ENCODE results near the gene LRRN1.
"Not testable (repeated sequence)": the region's sequence is repeated elsewhere in the genome, so short reads cannot be mapped to it uniquely, and the experiment has no call there.

Gene LRRN1

GRCh38 chr3:3855056-3855455 lies 55.8 kb downstream of the LRRN1 start:
- no peak overlapping the region for H3K27ac ChIP-seq
- DNase-seq (ENCODE audit: low spot score), result no peak
- TF ChIP-seq CTCF (conservative IDR thresholded peaks at IDR 0.05; ENCODE audit: low read depth), result no peak
- POLR2A ChIA-PET (ENCODE audit: low non-redundant PET), result no interaction called here
- CTCF ChIA-PET, result no interaction called here

- no peak for DNase-seq (ENCODE audit: low spot score)
- no peak overlapping the region for H3K27ac ChIP-seq
- CTCF ChIA-PET, result no interaction called here
- POLR2A ChIA-PET (ENCODE audit: low non-redundant PET), result no interaction called here
- TF ChIP-seq CTCF (conservative IDR thresholded peaks at IDR 0.05; ENCODE audit: low read depth), result no peak
Measured at GRCh38 chr3:3860235-3860634, 61.0 kb downstream of the LRRN1 start.

- ChIA-PET CTCF (no interaction called here), POLR2A (ENCODE audit: low non-redundant PET) (no interaction called here)
- no peak for DNase-seq (ENCODE audit: low spot score)
- H3K27ac ChIP-seq, result no peak overlapping the region
- TF ChIP-seq CTCF (conservative IDR thresholded peaks at IDR 0.05; ENCODE audit: low read depth), result no peak
Measured at GRCh38 chr3:3862534-3862933, 63.3 kb downstream of the LRRN1 start.

GRCh38 chr3:3875491-3875890 lies 76.3 kb downstream of the LRRN1 start:
- ChIA-PET CTCF (no interaction called here), POLR2A (ENCODE audit: low non-redundant PET) (no interaction called here)
- DNase-seq (ENCODE audit: low spot score), result no peak
- TF ChIP-seq CTCF (conservative IDR thresholded peaks at IDR 0.05; ENCODE audit: low read depth), result no peak
- H3K27ac ChIP-seq, result no peak overlapping the region

- ChIA-PET POLR2A (ENCODE audit: low non-redundant PET) (no interaction called here), CTCF (interaction anchor here (0.6 kb wide), 1 partner anchor 39 kb away, joined by 3 read pairs; no protein-coding TSS in a partner anchor)
- TF ChIP-seq CTCF (conservative IDR thresholded peaks at IDR 0.05; ENCODE audit: low read depth), result no peak
- H3K27ac ChIP-seq, result no peak overlapping the region
- DNase-seq (ENCODE audit: low spot score), result no peak
Measured at GRCh38 chr3:3881050-3881449, 81.8 kb downstream of the LRRN1 start.

- POLR2A ChIA-PET (ENCODE audit: low non-redundant PET); DNase-seq (ENCODE audit: low spot score); H3K27ac ChIP-seq: not testable (repeated sequence)
- CTCF ChIA-PET, result interaction anchor here (0.6 kb wide), 1 partner anchor 418 kb away, joined by 3 read pairs; no protein-coding TSS in a partner anchor
Measured at GRCh38 chr3:3887311-3887710, 88.1 kb downstream of the LRRN1 start.

- ChIA-PET POLR2A (ENCODE audit: low non-redundant PET) (no interaction called here), CTCF (no interaction called here)
- H3K27ac ChIP-seq, result no peak overlapping the region
- no peak for DNase-seq (ENCODE audit: low spot score)
- no peak for TF ChIP-seq CTCF (conservative IDR thresholded peaks at IDR 0.05; ENCODE audit: low read depth)
Measured at GRCh38 chr3:3893590-3893989, 94.4 kb downstream of the LRRN1 start.

Measured in RWPE1 (cell line).